H9 (cell line): Measurements from ENCODE around the gene HORMAD2. TPM values are rescaled to one million over a fixed set of nuclear protein-coding genes. Genes with fewer than 3 reads are reported as not detected.

Source experiments
- DNase-seq: peaks from one replicate; pipeline ENCODE4 v3.0.0-alpha.2; 2017
- H2AFZ ChIP-seq: one replicate; pipeline ENCODE4 v1.6.1; 2013; ENCODE audit warnings: mild to moderate bottlenecking, low read length, control low read depth, moderate library complexity
- H2AK5ac ChIP-seq: 2 replicates; pipeline ENCODE4 v1.6.1; 2013; ENCODE audit warnings: low read length, control low read depth, mixed read lengths; ENCODE audit not compliant: insufficient read length
- H2BK120ac ChIP-seq: one replicate; pipeline ENCODE4 v1.6.1; 2013; ENCODE audit warnings: low read depth, mild to moderate bottlenecking, low read length, control low read depth, inconsistent platforms; ENCODE audit not compliant: poor library complexity, severe bottlenecking
- H2BK12ac ChIP-seq: 2 replicates; pipeline ENCODE4 v1.6.1; 2013; ENCODE audit warnings: low read length, control low read depth, mixed read lengths, low read depth; ENCODE audit not compliant: insufficient read length
- H2BK15ac ChIP-seq: 2 replicates; pipeline ENCODE4 v1.6.1; 2013; ENCODE audit warnings: low read depth, low read length, control low read depth
- H2BK20ac ChIP-seq: one replicate; pipeline ENCODE4 v1.6.1; 2013; ENCODE audit warnings: low read depth, mild to moderate bottlenecking, low read length, control low read depth, inconsistent platforms; ENCODE audit not compliant: poor library complexity, severe bottlenecking
- H2BK5ac ChIP-seq: 2 replicates; pipeline ENCODE4 v1.6.1; 2013; ENCODE audit warnings: low read length, control low read depth, mixed read lengths; ENCODE audit not compliant: insufficient read length
- H3K14ac ChIP-seq: 2 replicates; pipeline ENCODE4 v1.6.1; 2013; ENCODE audit warnings: low read length, control low read depth; ENCODE audit not compliant: insufficient read depth
- H3K18ac ChIP-seq: 2 replicates; pipeline ENCODE4 v1.6.1; 2013; ENCODE audit warnings: low read depth, mild to moderate bottlenecking, mixed read lengths, low read length, control low read depth; ENCODE audit not compliant: insufficient read length
- H3K23ac ChIP-seq: 2 replicates; pipeline ENCODE4 v1.6.1; 2013; ENCODE audit warnings: low read length, control low read depth, mixed read lengths, low read depth; ENCODE audit not compliant: insufficient read length
- H3K23me2 ChIP-seq: 2 replicates; pipeline ENCODE4 v1.6.1; 2013; ENCODE audit warnings: low read depth, mild to moderate bottlenecking, mixed read lengths, low read length, control low read depth; ENCODE audit not compliant: insufficient read length, poor library complexity, severe bottlenecking
- H3K27ac ChIP-seq: 2 replicates; pipeline ENCODE4 v1.5.1; 2013; ENCODE audit warnings: low read length, control low read depth, mixed read lengths, low read depth; ENCODE audit not compliant: insufficient read length
- H3K27me3 ChIP-seq: 2 replicates; pipeline ENCODE4 v1.6.1; 2013; ENCODE audit warnings: low read length, control low read depth, inconsistent platforms; ENCODE audit not compliant: insufficient read depth
- H3K4ac ChIP-seq: 2 replicates; pipeline ENCODE4 v1.6.1; 2013; ENCODE audit warnings: low read depth, mild to moderate bottlenecking, control low read depth, inconsistent platforms, low read length, moderate library complexity
- H3K4me1 ChIP-seq: 2 replicates; pipeline ENCODE4 v1.6.1; 2013; ENCODE audit warnings: low read length, control low read depth, inconsistent platforms; ENCODE audit not compliant: insufficient read depth
- H3K4me2 ChIP-seq: 2 replicates; pipeline ENCODE4 v1.6.1; 2013; ENCODE audit warnings: low read length, control low read depth, mixed read lengths; ENCODE audit not compliant: insufficient read length, insufficient read depth
- H3K56ac ChIP-seq: 2 replicates; pipeline ENCODE4 v1.6.1; 2013; ENCODE audit warnings: low read depth, mild to moderate bottlenecking, mixed read lengths, low read length, control low read depth; ENCODE audit not compliant: insufficient read length
- H3K79me1 ChIP-seq: 2 replicates; pipeline ENCODE4 v1.6.1; 2013; ENCODE audit warnings: low read depth, mild to moderate bottlenecking, moderate library complexity, low read length, control low read depth, inconsistent platforms; ENCODE audit not compliant: insufficient read depth, poor library complexity, severe bottlenecking
- H3K79me2 ChIP-seq: 2 replicates; pipeline ENCODE4 v1.6.1; 2013; ENCODE audit warnings: low read length, control low read depth, inconsistent platforms; ENCODE audit not compliant: insufficient read depth
- H3K9ac ChIP-seq: 2 replicates; pipeline ENCODE4 v1.6.1; 2013; ENCODE audit warnings: low read length, control low read depth, mixed read lengths; ENCODE audit not compliant: insufficient read length; ENCODE audit errors: extremely low read depth
- H3K9me3 ChIP-seq: one replicate; pipeline ENCODE4 v1.6.1; 2013; ENCODE audit warnings: low read depth, low read length, inconsistent platforms; ENCODE audit not compliant: control insufficient read depth
- H3T11ph ChIP-seq: one replicate; pipeline ENCODE4 v1.6.1; 2013; ENCODE audit warnings: mild to moderate bottlenecking, low read length, control low read depth, inconsistent platforms
- H4K20me1 ChIP-seq: one replicate; pipeline ENCODE4 v1.6.1; 2013; ENCODE audit not compliant: control insufficient read depth, insufficient read length, insufficient read depth
- H4K5ac ChIP-seq: 2 replicates; pipeline ENCODE4 v1.6.1; 2013; ENCODE audit warnings: low read depth, mild to moderate bottlenecking, mixed read lengths, low read length, control low read depth; ENCODE audit not compliant: insufficient read length
- H4K8ac ChIP-seq: replicated peaks from 2 replicates; pipeline ENCODE4 v1.6.1; 2013; ENCODE audit warnings: low read length, control low read depth, mixed read lengths, low read depth; ENCODE audit not compliant: insufficient read length
- H4K91ac ChIP-seq: 2 replicates; pipeline ENCODE4 v1.6.1; 2013; ENCODE audit warnings: low read depth, mild to moderate bottlenecking, moderate library complexity, mixed read lengths, low read length, control low read depth; ENCODE audit not compliant: insufficient read length
- H3K27ac Mint-ChIP-seq, 3 experiments: 2 replicates in 2 of 3; 3 replicates in 1 of 3; pipeline ENCODE4 v1.8.0; 2020 to 2021; ENCODE audit warnings: mixed read lengths in 3 of 3, mild to moderate bottlenecking in 1 of 3, moderate library complexity in 1 of 3
- H3K27me3 Mint-ChIP-seq: 2 replicates; pipeline ENCODE4 v1.8.0; 2021; ENCODE audit warnings: low read depth, mild to moderate bottlenecking, moderate library complexity, mixed read lengths
- H3K36me3 Mint-ChIP-seq, 3 experiments: 2 replicates in 2 of 3; 3 replicates in 1 of 3; pipeline ENCODE4 v1.8.0; 2020 to 2021; ENCODE audit warnings: low read depth in 3 of 3, mixed read lengths in 3 of 3; ENCODE audit not compliant: insufficient read depth in 1 of 3
- H3K4me1 Mint-ChIP-seq, 2 experiments: 2 replicates each; pipeline ENCODE4 v1.8.0; 2020; ENCODE audit warnings: mixed read lengths in 2 of 2
- H3K4me3 Mint-ChIP-seq, 2 experiments: 2 replicates in 1 of 2; 3 replicates in 1 of 2; pipeline ENCODE4 v1.8.0; 2020 to 2021; ENCODE audit warnings: mild to moderate bottlenecking in 2 of 2, mixed read lengths in 2 of 2, moderate library complexity in 1 of 2
- H3K9me3 Mint-ChIP-seq, 2 experiments: 2 replicates in 1 of 2; 3 replicates in 1 of 2; pipeline ENCODE4 v1.8.0; 2020; ENCODE audit warnings: mild to moderate bottlenecking in 2 of 2, mixed read lengths in 2 of 2, moderate library complexity in 1 of 2
- CTCF ChIP-seq: fragments of 200-600 bp; sonication (generic); conservative IDR thresholded peaks from 3 replicates; pipeline ENCODE4 v1.8.0; 2021; ENCODE audit warnings: antibody characterized with exemption, mild to moderate bottlenecking
- WGBS: extraction: QIAGEN DNeasy Blood & Tissue Kit; methylation state at CpG from one replicate; pipeline ENCODE4 v1.1.7; 2013; ENCODE audit warnings: missing lambda C conversion rate, low lambda C conversion rate, mixed read lengths; ENCODE audit not compliant: insufficient read length; ENCODE audit errors: extremely low coverage; 5-methylcytosine and 5-hydroxymethylcytosine counted together
- total RNA-seq: library from RNA; stranded (reverse); gene quantifications from 2 replicates; pipeline ENCODE4 v1.2.1, GENCODE V29; 2021

Gene HORMAD2
- total RNA-seq, 1 experiment from 2014 or later, result not detected

- no peak overlapping the region for H3K23ac ChIP-seq
- no peak overlapping the region for H3K4me2 ChIP-seq
- no peak for TF ChIP-seq CTCF
- H4K5ac ChIP-seq, result no peak overlapping the region
- H3K27me3 ChIP-seq, result no peaks in the 10 kb centered on the region
- H3K56ac ChIP-seq, result no peak overlapping the region
- H2BK12ac ChIP-seq, result no peak overlapping the region
- H2AK5ac ChIP-seq, result no peak overlapping the region
- no peaks in the 10 kb centered on the region for H4K20me1 ChIP-seq
- no peak overlapping the region for H2BK5ac ChIP-seq
- H3K27ac ChIP-seq, result no peak overlapping the region
- no peaks in the 10 kb centered on the region for H3K36me3 Mint-ChIP-seq
- H3K27me3 Mint-ChIP-seq, result no peaks in the 10 kb centered on the region; the same call in 1 of the 2 replicates
- H3K9ac ChIP-seq, result no peak overlapping the region
- H3K14ac ChIP-seq, result no peak overlapping the region
- H3K27ac Mint-ChIP-seq, result no peak overlapping the region; a peak in 1 of 7 replicates
- H3K9me3 ChIP-seq, result no peaks in the 10 kb centered on the region
- H3T11ph ChIP-seq, result no peak overlapping the region
- no peaks in the 10 kb centered on the region for H3K9me3 Mint-ChIP-seq
- no peak overlapping the region for H4K8ac ChIP-seq
- H2BK15ac ChIP-seq, result no peak overlapping the region
- no peaks in the 10 kb centered on the region for H3K79me2 ChIP-seq
- H2BK20ac ChIP-seq, result no peak overlapping the region
- no CpG with 5 or more reads among the region's 2 CpGs for WGBS
- peaks cover 10 to 11% of the 10 kb centered on the region in 2 experiments for H3K4me1 Mint-ChIP-seq
- H3K4ac ChIP-seq, result no peak overlapping the region
- no peaks in the 10 kb centered on the region for H3K79me1 ChIP-seq
- no peak overlapping the region for H2BK120ac ChIP-seq
- no peak overlapping the region for H2AFZ ChIP-seq
- no peak overlapping the region for H4K91ac ChIP-seq
- H3K4me1 ChIP-seq, result 0 out of 2 replicates have a peak, but pooled peaks cover 3% of the 10 kb centered on the region
- no peak overlapping the region for H3K4me3 Mint-ChIP-seq
- no peak for DNase-seq
- H3K23me2 ChIP-seq, result no peaks in the 10 kb centered on the region
- H3K18ac ChIP-seq, result no peak overlapping the region
Observed at GRCh38 chr22:30041881-30042280, 38.4 kb upstream of the HORMAD2 start.
